Prostate gland (tissue), 2 donors: ENCODE measurements around the gene GHR.

Experiments
- CTCF ChIP-seq, 4 experiments: fragments of 200-600 bp in 2 of 4; fragments of 450-650 bp in 2 of 4; sonication (generic) in 2 of 4; IDR thresholded peaks; 1 replicate in 3 of 4; 2 replicates in 1 of 4; pipeline ENCODE4 v1.5.1; 2016 to 2019; ENCODE audit warnings: antibody characterized with exemption in 4 of 4, mild to moderate bottlenecking in 2 of 4, moderate library complexity in 2 of 4
- POLR2A ChIP-seq: fragments of 450-650 bp; IDR thresholded peaks from one replicate; pipeline ENCODE4 v1.6.1; 2016; ENCODE audit warnings: antibody characterized with exemption, mild to moderate bottlenecking
- POLR2AphosphoS5 ChIP-seq: sonication (generic); formaldehyde crosslinking; IDR thresholded peaks from one replicate; pipeline ENCODE4 v1.6.1; 2017; ENCODE audit warnings: antibody characterized with exemption

GRCh38 chr5:42753099-42753498 is 329.9 kb downstream of the GHR start:
- TF ChIP-seq POLR2AphosphoS5 (no peak), CTCF (IDR thresholded peaks at IDR 0.05) (no peak), POLR2A (no peak)
